Heart right ventricle (tissue), 16 donors: ENCODE measurements around the gene GPD1L. TPM values are rescaled to one million over a fixed set of nuclear protein-coding genes. Genes with fewer than 3 reads are reported as not detected.

Experiments used
- ATAC-seq, 8 donors: fragments of 200-7000 bp; cut with Tn5 transposase; one replicate each; pipeline ENCODE4 v1.9.1; 2020; ENCODE audit warnings: mild to moderate bottlenecking in 8 of 8, moderate library complexity in 8 of 8, moderate number of reproducible peaks in 1 of 8
- DNase-seq, 2 donors: peaks; one replicate each; pipeline ENCODE4 v3.0.0-alpha.2; 2020
- H3K27ac ChIP-seq, 10 donors: fragments of 200-600 bp; sonication (generic) in 2 of 10; one replicate each; pipeline versions ENCODE4 v1.5.0 to v1.8.0; 2020 to 2022; ENCODE audit warnings: mild to moderate bottlenecking in 3 of 10
- H3K27me3 ChIP-seq, 7 donors: fragments of 200-600 bp; one replicate each; pipeline ENCODE4 v1.8.0; 2021 to 2022; ENCODE audit warnings: mild to moderate bottlenecking in 2 of 7
- H3K36me3 ChIP-seq, 9 donors: fragments of 200-600 bp; sonication (generic) in 1 of 9; one replicate each; pipeline versions ENCODE4 v1.5.0 to v1.8.0; 2020 to 2022; ENCODE audit warnings: mild to moderate bottlenecking in 2 of 9
- H3K4me1 ChIP-seq, 9 donors: fragments of 200-600 bp; sonication (generic) in 1 of 9; one replicate each; pipeline versions ENCODE4 v1.5.0 to v1.8.0; 2020 to 2022; ENCODE audit warnings: mild to moderate bottlenecking in 4 of 9
- H3K4me3 ChIP-seq, 10 donors: fragments of 200-600 bp; sonication (generic) in 2 of 10; one replicate each; pipeline versions ENCODE4 v1.5.0 to v1.8.0; 2020 to 2022; ENCODE audit warnings: mild to moderate bottlenecking in 7 of 10, moderate library complexity in 2 of 10
- H3K9me3 ChIP-seq, 11 donors: fragments of 200-600 bp in 10 of 11; sonication (generic) in 2 of 11; one replicate each; pipeline versions ENCODE4 v1.5.0 to v1.8.0; 2013 to 2022; ENCODE audit warnings: mild to moderate bottlenecking in 2 of 11, control low read depth in 1 of 11, moderate library complexity in 1 of 11
- WGBS, 2 donors: extraction: QIAGEN DNeasy Blood & Tissue Kit; methylation state at CpG; one replicate each; pipeline ENCODE4 v1.1.7; 2013; ENCODE audit warnings: inconsistent platforms in 1 of 2; 5-methylcytosine and 5-hydroxymethylcytosine counted together
- intact Hi-C, 10 donors: fragments of 100-400 bp; cut with DNase I; formaldehyde crosslinking; loops; one replicate each; pipeline versions ENCODE4 v1.11.1 to v1.14.2; 2022
- polyA plus RNA-seq, 2 donors: library from polyadenylated mRNA; stranded (reverse); fragments of 200-250 nt; gene quantifications; one replicate each; pipeline ENCODE4 v1.2.3, GENCODE V29; 2013
- total RNA-seq, 10 donors: library from RNA; stranded (reverse); fragmentation: NEBNext Ultra II Directional in 3 of 10; extraction: Animal tissue kit (Norgen Biotek cat#: 25700) in 3 of 10; gene quantifications; one replicate each; pipeline versions ENCODE4 v1.2.1 to v1.2.4, GENCODE V29; 2021 to 2023
- TF ChIP-seq, protein P1 (sequence below), 9 donors: fragments of 200-600 bp; sonication (generic) in 2 of 9; IDR thresholded peaks; one replicate each; pipeline versions ENCODE4 v1.5.0 to v1.8.0; 2021 to 2022; ENCODE audit warnings: antibody characterized with exemption in 9 of 9, mild to moderate bottlenecking in 5 of 9, moderate library complexity in 1 of 9
- donor health status: Arrhythmogenic right ventricular cardiomyopathy.
- donor health status: ischemic (EF 13 %, LVEDD 7.1; RV severe dilation, severe dysfunction).
- donor health status: healthy with polysubstance abuse.
- donor health status: DM: no; HTN: yes; CAD: no.
- donor health status: DM: no; HTN: no; CAD: no.
- donor health status: ischemic (EF 25% LVEDD 6.9; RV normal size, moderate dysfunction).
- donor health status: ischemic (EF 25% LVEDD 5.7; RV mildly dilated, moderate dysfunction).
- donor health status: healthy.
- donor health status: DM: yes; HTN: yes; CAD: no.
- donor health status: Ischemic cardiomyopathy.
- donor health status: ischemic (EF 35%, LVEDD 5.7; RV mildly dilated, moderate dysfunction).
- donor health status: nonischemic (EF 11% LVEDD 7.7; RV severe dilation, severe dysfunction).
- donor health status: DM: yes; HTN: yes; CAD: no.
- donor health status: PGD.
- donor health status: ischemic (EF 29% LVEDD 5.4; RV normal size, mild dysfunction).
- donor health status: nonischemic (EF 23%, LVEDD 6.1; RV moderate dilation, normal function).

GPD1L gene
- total and polyA plus RNA-seq, 12 donors: 71.0 to 349 (median 177) TPM

GRCh38 chr3:32180141-32180784 is 73.8 kb downstream of the GPD1L start:
- no peaks in the 10 kb centered on the region for H3K27me3 ChIP-seq
- peaks cover 2 to 14% (median 10%) of the 10 kb centered on the region in 9 donors for H3K4me1 ChIP-seq
- no peak for DNase-seq
- TF ChIP-seq, protein P1, sequence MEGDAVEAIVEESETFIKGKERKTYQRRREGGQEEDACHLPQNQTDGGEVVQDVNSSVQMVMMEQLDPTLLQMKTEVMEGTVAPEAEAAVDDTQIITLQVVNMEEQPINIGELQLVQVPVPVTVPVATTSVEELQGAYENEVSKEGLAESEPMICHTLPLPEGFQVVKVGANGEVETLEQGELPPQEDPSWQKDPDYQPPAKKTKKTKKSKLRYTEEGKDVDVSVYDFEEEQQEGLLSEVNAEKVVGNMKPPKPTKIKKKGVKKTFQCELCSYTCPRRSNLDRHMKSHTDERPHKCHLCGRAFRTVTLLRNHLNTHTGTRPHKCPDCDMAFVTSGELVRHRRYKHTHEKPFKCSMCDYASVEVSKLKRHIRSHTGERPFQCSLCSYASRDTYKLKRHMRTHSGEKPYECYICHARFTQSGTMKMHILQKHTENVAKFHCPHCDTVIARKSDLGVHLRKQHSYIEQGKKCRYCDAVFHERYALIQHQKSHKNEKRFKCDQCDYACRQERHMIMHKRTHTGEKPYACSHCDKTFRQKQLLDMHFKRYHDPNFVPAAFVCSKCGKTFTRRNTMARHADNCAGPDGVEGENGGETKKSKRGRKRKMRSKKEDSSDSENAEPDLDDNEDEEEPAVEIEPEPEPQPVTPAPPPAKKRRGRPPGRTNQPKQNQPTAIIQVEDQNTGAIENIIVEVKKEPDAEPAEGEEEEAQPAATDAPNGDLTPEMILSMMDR (IDR thresholded peaks at IDR 0.05): no peak
- H3K9me3 ChIP-seq: no peaks in the 10 kb centered on the region
- H3K4me3 ChIP-seq: no peak overlapping the region
- H3K27ac ChIP-seq: no peak overlapping the region
- intact Hi-C loops: loop anchor here in 1 of 10 donors (10.0 kb wide), 1 partner anchor 65 kb away; no protein-coding TSS in a partner anchor
- no peaks in the 10 kb centered on the region for H3K36me3 ChIP-seq
- whole genome bisulfite sequencing, 2 donors: 51 to 58% methylated on average over 7 of the region's 7 CpGs
- peak in 1 of 8 donors; percentile 19 for ATAC-seq

GRCh38 chr3:32181365-32181764 is 74.9 kb downstream of the GPD1L start:
- Histone ChIP-seq H3K9me3 (no peaks in the 10 kb centered on the region), H3K27me3 (no peaks in the 10 kb centered on the region), H3K36me3 (no peaks in the 10 kb centered on the region), H3K27ac (no peak overlapping the region), H3K4me1 (peaks cover 2 to 14% (median 10%) of the 10 kb centered on the region in 9 donors), H3K4me3 (no peak overlapping the region)
- ATAC-seq: no peak
- intact Hi-C loops: loop anchor here in 1 of 10 donors (10.0 kb wide), 1 partner anchor 63 kb away; no protein-coding TSS in a partner anchor
- DNase-seq: no peak
- WGBS, 2 donors: 91 to 94% methylated on average over 7 of the region's 7 CpGs
- TF ChIP-seq, protein P1 (IDR thresholded peaks at IDR 0.05): no peak

DNA sequence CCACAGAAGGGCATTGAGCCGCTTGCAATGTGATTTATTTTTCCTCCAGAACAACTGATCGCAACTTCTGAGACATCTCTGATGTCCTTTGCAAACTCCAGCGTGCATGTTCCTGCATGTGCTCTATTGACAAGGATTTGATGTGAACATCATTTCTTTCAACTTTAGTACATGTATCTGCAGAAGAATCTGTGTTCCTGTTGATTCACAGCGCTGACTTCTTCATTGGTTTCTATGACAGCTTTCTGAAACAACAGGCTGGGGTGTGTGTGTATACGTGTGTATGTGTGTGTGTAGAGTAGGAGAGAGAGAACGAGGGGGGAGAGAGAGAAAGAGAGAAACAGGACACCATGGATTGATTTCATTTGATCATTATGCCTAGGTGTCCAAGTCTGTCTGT is 75.4 kb downstream of the GPD1L start:
- TF ChIP-seq, protein P1 (IDR thresholded peaks at IDR 0.05): no peak

DNA sequence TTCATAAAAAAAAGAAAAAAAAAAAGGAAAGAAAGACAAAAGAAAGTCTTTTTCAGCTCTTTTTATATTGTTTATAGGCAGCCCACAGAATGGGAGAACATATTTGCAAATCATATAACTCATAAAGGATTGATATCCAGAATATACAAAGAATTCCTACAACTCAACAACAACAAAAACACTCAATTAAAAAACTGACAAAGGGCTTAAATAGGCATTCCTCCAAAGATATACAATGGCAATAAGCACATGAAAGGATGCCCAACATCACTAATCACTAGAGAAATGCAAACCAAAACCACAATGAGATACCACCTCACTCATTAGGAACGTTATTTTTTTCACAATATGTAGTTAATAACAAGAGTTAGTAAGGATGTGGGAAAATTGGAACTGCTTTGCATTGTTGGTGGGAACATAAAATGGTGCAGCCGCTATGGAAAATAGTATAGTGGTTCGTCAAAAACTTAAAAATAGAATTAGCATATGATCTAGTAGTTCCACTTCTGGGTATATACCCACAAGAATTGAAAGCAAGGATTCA is 77.8 kb downstream of the GPD1L start:
- ATAC-seq (no peak), DNase-seq (no peak)
- TF ChIP-seq, protein P1 (IDR thresholded peaks at IDR 0.05): no peak
- intact Hi-C loops: loop anchor here in 1 of 10 donors (10.0 kb wide), 1 partner anchor 61 kb away; no protein-coding TSS in a partner anchor
- Histone ChIP-seq H3K4me1 (no peaks in the 10 kb centered on the region), H3K9me3 (no peaks in the 10 kb centered on the region), H3K27me3 (no peaks in the 10 kb centered on the region), H3K27ac (no peak overlapping the region), H3K36me3 (no peaks in the 10 kb centered on the region), H3K4me3 (no peak overlapping the region)
- 88 to 89% methylated on average over 3 of the region's 3 CpGs for WGBS, 2 donors

More for the DNA sequence above, 75.4 kb downstream of the GPD1L start:
- WGBS, 2 donors: 92 to 94% methylated on average over 6 of the region's 6 CpGs
- Histone ChIP-seq H3K27ac (no peak overlapping the region), H3K27me3 (no peaks in the 10 kb centered on the region), H3K4me1 (peaks cover 2 to 14% (median 10%) of the 10 kb centered on the region in 9 donors), H3K9me3 (no peaks in the 10 kb centered on the region), H3K36me3 (no peaks in the 10 kb centered on the region), H3K4me3 (no peak overlapping the region)
- DNase-seq (no peak), ATAC-seq (no peak)
- intact Hi-C loops: loop anchor here in 1 of 10 donors (10.0 kb wide), 1 partner anchor 63 kb away; no protein-coding TSS in a partner anchor
